Neuronal stem cell (in vitro differentiated cells): Measurements from ENCODE around the gene ADGRF4.
A peak's percentile ranks its signal among the peaks of the same experiment; 100 is the strongest.

Experiments
- DNase-seq: peaks from one replicate; pipeline ENCODE4 v3.0.0-alpha.2; 2013; ENCODE audit warnings: low spot score
- H2AFZ ChIP-seq: one replicate; pipeline ENCODE4 v1.6.1; 2013; ENCODE audit warnings: mild to moderate bottlenecking, low read length, inconsistent platforms
- H2AK5ac ChIP-seq: 2 replicates; pipeline ENCODE4 v1.6.1; 2013; ENCODE audit warnings: low read depth, mild to moderate bottlenecking, inconsistent platforms, low read length, moderate library complexity, mixed read lengths
- H2BK120ac ChIP-seq: 2 replicates; pipeline ENCODE4 v1.6.1; 2013; ENCODE audit warnings: low read depth, mild to moderate bottlenecking, inconsistent platforms, low read length, moderate library complexity, mixed read lengths
- H2BK12ac ChIP-seq: one replicate; pipeline ENCODE4 v1.6.1; 2013; ENCODE audit warnings: low read length, inconsistent platforms
- H2BK15ac ChIP-seq: 2 replicates; pipeline ENCODE4 v1.6.1; 2013; ENCODE audit warnings: mild to moderate bottlenecking, low read length, inconsistent platforms, mixed read lengths
- H2BK5ac ChIP-seq: one replicate; pipeline ENCODE4 v1.6.1; 2013; ENCODE audit warnings: inconsistent platforms, mild to moderate bottlenecking, low read length, moderate library complexity
- H3K14ac ChIP-seq: one replicate; pipeline ENCODE4 v1.6.1; 2013; ENCODE audit warnings: low read length, inconsistent platforms
- H3K18ac ChIP-seq: 2 replicates; pipeline ENCODE4 v1.6.1; 2013; ENCODE audit warnings: low read length, inconsistent platforms
- H3K23ac ChIP-seq: 2 replicates; pipeline ENCODE4 v1.6.1; 2013; ENCODE audit warnings: low read depth, mild to moderate bottlenecking, mixed read lengths, low read length, inconsistent platforms; ENCODE audit not compliant: poor library complexity
- H3K27ac ChIP-seq: replicated peaks from 3 replicates; pipeline ENCODE4 v1.5.1; 2013; ENCODE audit warnings: low read length, inconsistent platforms
- H3K27me3 ChIP-seq, 3 experiments: 2 replicates each; pipeline ENCODE4 v1.6.1; 2013; ENCODE audit warnings: low read length in 3 of 3, mild to moderate bottlenecking in 2 of 3, inconsistent platforms in 1 of 3, low read depth in 1 of 3, mixed read lengths in 1 of 3, moderate library complexity in 1 of 3; ENCODE audit not compliant: control insufficient read depth in 3 of 3, insufficient read depth in 3 of 3
- H3K36me3 ChIP-seq, 2 donors: replicated peaks in 1 of 2; 2 replicates each; pipeline ENCODE4 v1.6.1; 2013; ENCODE audit warnings: low read length in 2 of 2; ENCODE audit not compliant: control insufficient read depth in 2 of 2, insufficient read depth in 2 of 2
- H3K4ac ChIP-seq: 2 replicates; pipeline ENCODE4 v1.6.1; 2013; ENCODE audit warnings: inconsistent platforms, mild to moderate bottlenecking, low read length, moderate library complexity
- H3K4me1 ChIP-seq, 2 donors: 1 replicate in 1 of 2; 2 replicates in 1 of 2; pipeline ENCODE4 v1.6.1; 2013; ENCODE audit warnings: low read length in 2 of 2, low read depth in 1 of 2; ENCODE audit not compliant: control insufficient read depth in 2 of 2, insufficient read depth in 1 of 2
- H3K4me2 ChIP-seq: one replicate; pipeline ENCODE4 v1.6.1; 2013; ENCODE audit warnings: mild to moderate bottlenecking, low read length, inconsistent platforms; ENCODE audit not compliant: insufficient read depth, poor library complexity, severe bottlenecking
- H3K4me3 ChIP-seq, 2 donors: 2 replicates each; pipeline ENCODE4 v1.5.1; 2013; ENCODE audit warnings: low read length in 2 of 2, mild to moderate bottlenecking in 2 of 2, inconsistent platforms in 1 of 2, moderate library complexity in 1 of 2
- H3K79me1 ChIP-seq: one replicate; pipeline ENCODE4 v1.6.1; 2013; ENCODE audit warnings: low read depth, mild to moderate bottlenecking, inconsistent platforms, low read length, moderate library complexity
- H3K9ac ChIP-seq: one replicate; pipeline ENCODE4 v1.6.1; 2013; ENCODE audit warnings: mild to moderate bottlenecking, low read depth, low read length, inconsistent platforms; ENCODE audit not compliant: poor library complexity
- H3K9me3 ChIP-seq, 2 donors: replicated peaks in 1 of 2; 2 replicates each; pipeline versions ENCODE3 to v1.6.1; 2013; ENCODE audit warnings: low read length in 2 of 2, mild to moderate bottlenecking in 2 of 2, inconsistent platforms in 1 of 2, low read depth in 1 of 2, mixed read lengths in 1 of 2, moderate library complexity in 1 of 2; ENCODE audit not compliant: control insufficient read depth in 2 of 2, insufficient read depth in 1 of 2
- H4K8ac ChIP-seq: one replicate; pipeline ENCODE4 v1.6.1; 2013; ENCODE audit warnings: low read depth, mild to moderate bottlenecking, inconsistent platforms, low read length, moderate library complexity
- H4K91ac ChIP-seq: one replicate; pipeline ENCODE4 v1.6.1; 2013; ENCODE audit warnings: low read length, low read depth, mild to moderate bottlenecking, inconsistent platforms; ENCODE audit not compliant: poor library complexity
- WGBS, 2 donors: extraction: QIAGEN DNeasy Blood & Tissue Kit; methylation state at CpG; one replicate each; pipeline ENCODE4 v1.1.7; 2013; ENCODE audit warnings: missing lambda C conversion rate in 2 of 2, mixed read lengths in 1 of 2; ENCODE audit not compliant: insufficient read length in 2 of 2, insufficient replicate concordance in 1 of 2; ENCODE audit errors: extremely low coverage in 2 of 2; 5-methylcytosine and 5-hydroxymethylcytosine counted together

Gene ADGRF4

DNA sequence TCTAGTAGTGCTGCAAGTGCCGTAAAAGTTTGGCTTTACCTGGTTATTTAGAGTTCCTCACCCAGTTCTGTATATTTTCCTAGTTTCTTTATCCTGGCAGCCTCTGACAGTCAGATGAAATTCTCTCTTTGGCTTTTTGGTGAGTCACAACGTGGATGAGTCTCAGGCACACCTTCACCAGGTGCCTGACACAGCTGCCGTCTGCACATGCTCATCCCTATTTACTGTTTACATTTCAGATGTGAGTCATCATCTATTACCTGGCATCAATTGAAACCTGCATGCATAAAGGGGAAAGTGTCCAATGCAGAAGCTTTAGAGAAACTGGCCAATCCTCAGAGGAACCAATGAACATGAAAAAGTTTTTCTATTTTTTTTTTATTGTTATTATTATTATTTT, 33.3 kb upstream of the ADGRF4 start:
- no peak overlapping the region for H3K9ac ChIP-seq
- H3K14ac ChIP-seq, result no peak overlapping the region
- DNase-seq, result no peak
- H2BK12ac ChIP-seq, result no peak overlapping the region
- no peaks in the 10 kb centered on the region for H3K9me3 ChIP-seq
- no peak overlapping the region for H4K8ac ChIP-seq
- no peak overlapping the region for H2BK120ac ChIP-seq
- H2AK5ac ChIP-seq, result no peak overlapping the region
- H3K4me3 ChIP-seq, result no peak overlapping the region
- H3K79me1 ChIP-seq, result no peaks in the 10 kb centered on the region
- WGBS, 2 donors, result no CpG with 5 or more reads among the region's 3 CpGs
- no peak overlapping the region for H2AFZ ChIP-seq
- H2BK5ac ChIP-seq, result no peak overlapping the region
- H3K27me3 ChIP-seq, result no peaks in the 10 kb centered on the region
- H2BK15ac ChIP-seq, result no peak overlapping the region
- peaks cover 3 to 5% of the 10 kb centered on the region in 2 donors for H3K4me1 ChIP-seq
- H3K36me3 ChIP-seq, result no peaks in the 10 kb centered on the region
- H3K23ac ChIP-seq, result no peak overlapping the region
- no peak overlapping the region for H3K4ac ChIP-seq
- H3K27ac ChIP-seq, result no peak overlapping the region
- no peak overlapping the region for H3K18ac ChIP-seq
- H4K91ac ChIP-seq, result no peak overlapping the region
- H3K4me2 ChIP-seq, result no peak overlapping the region

GRCh38 chr6:47669684-47670513, 28.5 kb upstream of the ADGRF4 start:
- no peak overlapping the region for H2BK120ac ChIP-seq
- H3K18ac ChIP-seq, result no peak overlapping the region
- no peak overlapping the region for H4K91ac ChIP-seq
- H3K4me3 ChIP-seq, result peak overlapping the region in 1 of 2 donors; percentile 28
- no peak overlapping the region for H2BK5ac ChIP-seq
- H2AK5ac ChIP-seq, result no peak overlapping the region
- H3K36me3 ChIP-seq, result no peaks in the 10 kb centered on the region
- H3K27ac ChIP-seq, result no peak overlapping the region
- peak; percentile 15 for DNase-seq
- H3K9me3 ChIP-seq, result no peaks in the 10 kb centered on the region
- H2BK15ac ChIP-seq, result no peak overlapping the region
- no peak overlapping the region for H3K14ac ChIP-seq
- H2AFZ ChIP-seq, result peak overlapping the region; percentile 77
- H3K4me2 ChIP-seq, result no peak overlapping the region
- no peak overlapping the region for H3K23ac ChIP-seq
- WGBS, 2 donors, result no CpG with 5 or more reads among the region's 6 CpGs
- peaks cover 5 to 8% of the 10 kb centered on the region in 2 donors for H3K4me1 ChIP-seq
- no peaks in the 10 kb centered on the region for H3K27me3 ChIP-seq
- no peak overlapping the region for H2BK12ac ChIP-seq
- H3K9ac ChIP-seq, result no peak overlapping the region
- H3K4ac ChIP-seq, result no peak overlapping the region
- H3K79me1 ChIP-seq, result no peaks in the 10 kb centered on the region
- no peak overlapping the region for H4K8ac ChIP-seq

- peaks cover 5 to 8% of the 10 kb centered on the region in 2 donors for H3K4me1 ChIP-seq
- no peaks in the 10 kb centered on the region for H3K27me3 ChIP-seq
- no CpG with 5 or more reads among the region's 3 CpGs for WGBS, 2 donors
- H3K27ac ChIP-seq, result no peak overlapping the region
- no peak overlapping the region for H3K23ac ChIP-seq
- no peaks in the 10 kb centered on the region for H3K79me1 ChIP-seq
- H3K36me3 ChIP-seq, result no peaks in the 10 kb centered on the region
- H3K18ac ChIP-seq, result no peak overlapping the region
- no peak overlapping the region for H4K8ac ChIP-seq
- no peak overlapping the region for H2BK12ac ChIP-seq
- DNase-seq, result peak; percentile 3
- no peak overlapping the region for H3K4me2 ChIP-seq
- no peaks in the 10 kb centered on the region for H3K9me3 ChIP-seq
- no peak overlapping the region for H3K4me3 ChIP-seq
- H2BK120ac ChIP-seq, result no peak overlapping the region
- no peak overlapping the region for H4K91ac ChIP-seq
- no peak overlapping the region for H3K14ac ChIP-seq
- H2AK5ac ChIP-seq, result no peak overlapping the region
- no peak overlapping the region for H2BK15ac ChIP-seq
- H2AFZ ChIP-seq, result no peak overlapping the region
- H2BK5ac ChIP-seq, result no peak overlapping the region
- H3K4ac ChIP-seq, result no peak overlapping the region
- no peak overlapping the region for H3K9ac ChIP-seq
These were observed 27.5 kb upstream of the ADGRF4 start for GRCh38 chr6:47670851-47671250.

- Histone ChIP-seq H2BK120ac (no peak overlapping the region), H3K14ac (no peak overlapping the region), H4K91ac (no peak overlapping the region), H3K9ac (no peak overlapping the region), H3K27me3 (no peaks in the 10 kb centered on the region), H3K9me3 (no peaks in the 10 kb centered on the region), H2BK15ac (no peak overlapping the region), H3K4me1 (peaks cover 5 to 8% of the 10 kb centered on the region in 2 donors), H2AK5ac (no peak overlapping the region), H3K23ac (no peak overlapping the region), H2BK12ac (no peak overlapping the region), H2AFZ (no peak overlapping the region), H3K4me3 (no peak overlapping the region), H3K27ac (no peak overlapping the region), H3K79me1 (no peaks in the 10 kb centered on the region), H3K4ac (no peak overlapping the region), H3K36me3 (no peaks in the 10 kb centered on the region), H4K8ac (no peak overlapping the region), H3K18ac (no peak overlapping the region), H2BK5ac (no peak overlapping the region), H3K4me2 (no peak overlapping the region)
- no peak for DNase-seq
- no CpG with 5 or more reads among the region's 1 CpG for WGBS, 2 donors
These were observed 26.6 kb upstream of the ADGRF4 start for GRCh38 chr6:47671777-47672176.
